Testis (tissue), 3 donors: ENCODE measurements around the gene KLK5. TPM values are rescaled to one million over a fixed set of nuclear protein-coding genes. Genes with fewer than 3 reads are reported as not detected.

Experiments used
- DNase-seq: peaks from one replicate; pipeline ENCODE4 v3.0.0-alpha.2; 2019
- H3K27ac ChIP-seq, 2 donors: fragments of 200-600 bp; sonication (generic); one replicate each; pipeline ENCODE4 v1.5.1; 2019
- H3K27me3 ChIP-seq: fragments of 200-600 bp; sonication (generic); one replicate; pipeline ENCODE4 v1.5.1; 2019
- H3K36me3 ChIP-seq: fragments of 200-600 bp; sonication (generic); one replicate; pipeline ENCODE4 v1.5.1; 2017; ENCODE audit warnings: low read depth; ENCODE audit errors: missing control alignments
- H3K4me1 ChIP-seq: fragments of 200-600 bp; sonication (generic); one replicate; pipeline ENCODE4 v1.5.1; 2019
- H3K4me3 ChIP-seq, 2 donors: fragments of 200-600 bp; sonication (generic); one replicate each; pipeline ENCODE4 v1.5.1; 2017 to 2019
- H3K9me3 ChIP-seq: fragments of 200-600 bp; sonication (generic); one replicate; pipeline ENCODE4 v1.5.1; 2017
- CTCF ChIP-seq, 3 experiments: fragments of 450-650 bp in 2 of 3; fragments of 200-600 bp in 1 of 3; sonication (generic) in 1 of 3; IDR thresholded peaks; one replicate each; pipeline ENCODE4 v1.5.1; 2016 to 2019; ENCODE audit warnings: antibody characterized with exemption in 3 of 3, mild to moderate bottlenecking in 2 of 3, moderate library complexity in 1 of 3
- POLR2A ChIP-seq: fragments of 450-650 bp; IDR thresholded peaks from one replicate; pipeline ENCODE4 v1.6.1; 2017; ENCODE audit warnings: antibody characterized with exemption, mild to moderate bottlenecking, moderate library complexity
- WGBS, 2 donors: methylation state at CpG; one replicate each; pipeline ENCODE4 v1.1.5; 2018; 5-methylcytosine and 5-hydroxymethylcytosine counted together
- intact Hi-C: fragments of 100-400 bp; cut with DNase I; formaldehyde crosslinking; loops from one replicate; pipeline ENCODE4 v1.15.1; 2023; ENCODE audit warnings: low total_unique reads
- polyA plus RNA-seq: library from polyadenylated mRNA; stranded (reverse); fragments of 350-450 nt; fragmentation: Illumina TruSeq; extraction: RNeasy Lipid Tissue Mini Kit (QIAGEN cat#74804); gene quantifications from one replicate; pipeline ENCODE4 v1.2.3, GENCODE V29; 2014; ENCODE audit warnings: low read depth, low replicate concordance; ENCODE audit not compliant: insufficient read depth
- total RNA-seq, 2 donors: library from RNA; depleted of rRNA; stranded (reverse); fragments of >200 nt; gene quantifications; one replicate each; pipeline ENCODE4 v1.2.3, GENCODE V29; 2016

The KLK5 gene
- total and polyA plus RNA-seq, 3 donors from 2014 or later = 5.6 to 25.4 (median 13.9) TPM

DNA sequence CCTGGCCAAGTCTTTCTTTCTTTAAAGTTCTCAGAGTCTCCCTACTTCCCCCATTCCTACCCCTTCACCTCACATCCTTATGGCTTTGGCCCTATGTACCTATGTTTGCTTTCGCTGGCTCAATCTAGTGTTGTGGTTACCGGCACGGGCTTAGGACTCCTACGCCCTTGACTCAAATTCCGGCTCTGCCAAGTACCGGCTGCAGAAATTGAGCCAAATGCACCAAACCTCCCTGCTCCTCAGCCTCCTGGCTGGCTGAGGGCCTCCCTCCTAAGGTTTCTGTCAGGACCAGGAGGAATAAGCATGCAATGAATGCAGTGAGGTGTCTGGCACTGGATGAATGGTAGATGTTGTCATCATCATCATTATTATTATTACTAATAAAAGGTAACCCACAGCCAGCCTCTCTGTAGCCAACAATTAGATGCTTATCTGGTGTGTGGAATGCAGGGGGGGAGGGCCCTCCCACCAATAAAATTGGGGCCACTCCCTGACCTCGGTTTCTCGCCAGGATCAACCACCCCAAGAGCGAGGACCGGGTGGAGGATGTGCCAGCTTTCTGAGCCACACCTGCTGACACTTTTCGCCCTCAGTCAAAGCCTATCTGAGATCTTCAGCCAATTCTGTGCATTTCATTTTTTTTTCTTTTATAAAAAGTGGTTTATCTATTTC, 20.7 kb downstream of the KLK5 start:
- Histone ChIP-seq H3K36me3 (no peaks in the 10 kb centered on the region), H3K9me3 (no peaks in the 10 kb centered on the region), H3K27me3 (no peaks in the 10 kb centered on the region), H3K4me3 (no peak overlapping the region), H3K4me1 (no peaks in the 10 kb centered on the region), H3K27ac (no peak overlapping the region)
- TF ChIP-seq POLR2A = no peak
- 81 to 82% methylated on average over 11 of the region's 11 CpGs for WGBS, 2 donors
- no peak for DNase-seq
- intact Hi-C loops = no loop called here

DNA sequence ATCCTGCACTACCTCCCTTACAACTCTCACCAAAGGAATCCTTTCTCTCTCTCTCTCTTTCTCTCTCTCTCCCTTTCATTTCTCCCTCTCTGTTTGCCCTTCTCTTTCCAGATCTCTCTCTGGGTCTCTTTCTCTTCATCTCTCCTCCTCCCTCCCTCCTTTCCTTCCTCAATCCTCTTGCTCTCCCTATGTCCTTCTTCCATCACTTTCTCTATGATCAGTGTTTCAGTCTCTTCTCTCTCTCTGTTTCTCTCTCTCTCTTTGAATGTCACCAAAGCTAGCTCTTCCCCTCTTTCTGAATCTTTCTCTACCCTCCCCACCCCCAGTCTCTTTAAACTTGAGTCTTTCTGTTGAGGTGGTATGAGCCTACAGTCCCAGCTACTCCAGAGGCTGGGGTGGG, 21.8 kb downstream of the KLK5 start:
- no peaks in the 10 kb centered on the region for H3K27me3 ChIP-seq
- DNase-seq = no peak
- TF ChIP-seq CTCF (IDR thresholded peaks at IDR 0.05) (no peak), POLR2A (no peak)
- H3K36me3 ChIP-seq = no peaks in the 10 kb centered on the region
- no peak overlapping the region for H3K27ac ChIP-seq
- no peaks in the 10 kb centered on the region for H3K9me3 ChIP-seq
- H3K4me1 ChIP-seq = no peaks in the 10 kb centered on the region
- H3K4me3 ChIP-seq = no peak overlapping the region
- intact Hi-C loops = no loop called here

DNA sequence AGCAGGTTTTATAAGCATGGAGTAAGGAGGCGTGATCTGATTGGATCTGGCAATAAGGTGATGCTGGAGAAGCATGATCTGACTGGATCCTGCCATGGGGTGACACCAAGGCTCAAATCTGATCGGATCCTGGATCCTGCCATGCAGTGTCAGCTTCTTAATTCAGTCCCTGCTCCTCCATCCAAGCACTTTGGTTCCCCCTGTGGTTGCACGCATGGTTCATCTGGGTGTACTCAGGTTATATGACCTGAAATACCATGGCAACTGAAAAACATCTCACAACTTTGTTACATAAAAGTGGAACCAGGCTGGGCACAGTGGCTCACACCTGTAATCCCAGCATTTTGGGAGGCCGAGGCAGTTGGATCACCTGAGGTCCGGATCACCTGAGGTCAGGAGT, 24.0 kb downstream of the KLK5 start:
- no peaks in the 10 kb centered on the region for H3K4me1 ChIP-seq
- H3K4me3 ChIP-seq = no peak overlapping the region
- H3K36me3 ChIP-seq = no peaks in the 10 kb centered on the region
- H3K9me3 ChIP-seq = no peaks in the 10 kb centered on the region
- no peak overlapping the region for H3K27ac ChIP-seq
- no peak for TF ChIP-seq POLR2A
- TF ChIP-seq CTCF (IDR thresholded peaks at IDR 0.05) = no peak
- no peaks in the 10 kb centered on the region for H3K27me3 ChIP-seq
- intact Hi-C loops = no loop called here
- WGBS, 2 donors = 84 to 85% methylated on average over 5 of the region's 5 CpGs
- DNase-seq = no peak

DNA sequence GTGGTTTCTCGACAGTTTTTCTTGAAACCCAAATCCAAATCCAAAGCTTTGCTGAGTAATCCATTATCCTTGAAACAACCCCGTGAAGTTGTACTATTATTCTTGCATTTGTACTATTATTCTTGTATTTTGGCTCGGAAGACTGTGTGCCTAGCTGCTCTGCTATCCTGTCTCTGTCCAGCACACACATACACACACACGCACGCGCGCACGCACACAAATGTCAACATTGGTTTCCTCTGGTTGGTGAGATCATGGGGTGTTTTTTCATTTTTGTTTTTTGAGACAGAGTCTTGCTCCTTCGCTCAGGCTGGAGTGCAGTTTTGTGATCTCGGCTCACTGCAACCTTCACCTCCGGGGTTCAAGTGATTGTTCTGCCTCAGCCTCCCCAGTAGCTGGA, 26.7 kb downstream of the KLK5 start:
- Histone ChIP-seq H3K27me3 (no peaks in the 10 kb centered on the region), H3K4me1 (no peaks in the 10 kb centered on the region), H3K9me3 (no peaks in the 10 kb centered on the region), H3K36me3 (no peaks in the 10 kb centered on the region), H3K4me3 (no peak overlapping the region), H3K27ac (no peak overlapping the region)
- WGBS, 2 donors = 86 to 91% methylated on average over 11 of the region's 11 CpGs
- DNase-seq = no peak
- intact Hi-C loops = no loop called here
- TF ChIP-seq CTCF (IDR thresholded peaks at IDR 0.05) = no peak
- TF ChIP-seq POLR2A = no peak

GRCh38 chr19:50925734-50926133, 27.1 kb downstream of the KLK5 start:
- DNase-seq = no peak
- Histone ChIP-seq H3K27me3 (no peaks in the 10 kb centered on the region), H3K4me3 (no peak overlapping the region), H3K4me1 (no peaks in the 10 kb centered on the region), H3K36me3 (no peaks in the 10 kb centered on the region), H3K9me3 (no peaks in the 10 kb centered on the region), H3K27ac (no peak overlapping the region)
- TF ChIP-seq POLR2A (no peak), CTCF (IDR thresholded peaks at IDR 0.05) (no peak)
- 88 to 90% methylated on average over 2 of the region's 2 CpGs for WGBS, 2 donors
- intact Hi-C loops = no loop called here
